ENCODE measurements around the gene FOS. TPM values are rescaled to one million over a fixed set of nuclear protein-coding genes. Genes with fewer than 3 reads are reported as not detected.
"Not testable (repeated sequence)": the region's sequence is repeated elsewhere in the genome, so short reads cannot be mapped to it uniquely, and the experiment has no call there.

The FOS gene
- total RNA-seq, 4 donors from 2014 or later, result 78.0 to 286 (median 179) TPM

GRCh38 chr14:75282555-75283161, 4.0 kb downstream of the FOS start:
- not testable (repeated sequence) for H3K4me3 ChIP-seq, ATAC-seq, H3K27me3 ChIP-seq, H3K9me3 ChIP-seq
- peak; percentile 26 to 54 for TF ChIP-seq POLR2A (IDR thresholded peaks at IDR 0.05)
- TF ChIP-seq POLR2AphosphoS5 (IDR thresholded peaks at IDR 0.05), result peak; percentile 62
- Histone ChIP-seq H3K27ac (peak overlapping the region in 3 of 4 donors; percentile 15 to 97 (median 37)), H3K4me1 (peaks cover 0 to 33% (median 14%) of the 10 kb centered on the region in 3 donors), H3K36me3 (peaks cover 0 to 15% of the 10 kb centered on the region in 2 donors)
- WGBS, 2 donors (ENCODE audit: low coverage in 1 of 2), result 80 to 83% methylated on average over 14 to 17 of the region's 18 CpGs

GRCh38 chr14:75283162-75283832, 4.7 kb downstream of the FOS start:
- H3K36me3 ChIP-seq, result peaks cover 0 to 15% of the 10 kb centered on the region in 2 donors
- no peak overlapping the region for H3K4me3 ChIP-seq
- WGBS, 2 donors (ENCODE audit: low coverage in 1 of 2), result 56 to 68% methylated on average over 11 to 13 of the region's 13 CpGs
- H3K27me3 ChIP-seq, result no peaks in the 10 kb centered on the region
- peak overlapping the region in 3 of 4 donors; percentile 15 to 97 (median 55) for H3K27ac ChIP-seq
- TF ChIP-seq CTCF (IDR thresholded peaks at IDR 0.05), result peak in 1 of 4 experiments; percentile 41
- TF ChIP-seq EP300 (IDR thresholded peaks at IDR 0.05), result no peak
- peak; percentile 41 to 63 for TF ChIP-seq POLR2A (IDR thresholded peaks at IDR 0.05)
- TF ChIP-seq POLR2AphosphoS5 (IDR thresholded peaks at IDR 0.05), result peak; percentile 93
- peaks cover 0 to 29% (median 14%) of the 10 kb centered on the region in 3 donors for H3K4me1 ChIP-seq
- H3K9me3 ChIP-seq, result no peaks in the 10 kb centered on the region
- ATAC-seq, result peak; percentile 17

GRCh38 chr14:75283833-75284563, 5.4 kb downstream of the FOS start:
- TF ChIP-seq POLR2A (IDR thresholded peaks at IDR 0.05), result peak in 1 of 2 donors; percentile 24
- no peak for TF ChIP-seq CTCF (IDR thresholded peaks at IDR 0.05)
- TF ChIP-seq POLR2AphosphoS5 (IDR thresholded peaks at IDR 0.05), result peak; percentile 1
- peak; percentile 23 for ATAC-seq
- peaks cover 0 to 15% of the 10 kb centered on the region in 2 donors for H3K36me3 ChIP-seq
- H3K4me3 ChIP-seq, result no peak overlapping the region
- H3K27ac ChIP-seq, result peak overlapping the region in 3 of 4 donors; percentile 15 to 97 (median 55)
- WGBS, 2 donors (ENCODE audit: low coverage in 1 of 2), result 42 to 49% methylated on average over 3 to 4 of the region's 5 CpGs
- H3K4me1 ChIP-seq, result peaks cover 0 to 26% (median 14%) of the 10 kb centered on the region in 3 donors
- H3K27me3 ChIP-seq, result no peaks in the 10 kb centered on the region
- no peaks in the 10 kb centered on the region for H3K9me3 ChIP-seq

- no peak for ATAC-seq
- H3K9me3 ChIP-seq, result no peaks in the 10 kb centered on the region
- H3K4me1 ChIP-seq, result peaks cover 0 to 13% (median 7%) of the 10 kb centered on the region in 3 donors
- H3K27me3 ChIP-seq, result no peaks in the 10 kb centered on the region
- no peak for TF ChIP-seq POLR2A (IDR thresholded peaks at IDR 0.05)
- TF ChIP-seq EP300 (IDR thresholded peaks at IDR 0.05), result no peak
- no peak for TF ChIP-seq POLR2AphosphoS5 (IDR thresholded peaks at IDR 0.05)
- no peak for TF ChIP-seq CTCF (IDR thresholded peaks at IDR 0.05)
- no peak overlapping the region for H3K27ac ChIP-seq
- H3K36me3 ChIP-seq, result peaks cover 0 to 13% of the 10 kb centered on the region in 2 donors
- no peak overlapping the region for H3K4me3 ChIP-seq
Observed at GRCh38 chr14:75285331-75285730, 6.7 kb downstream of the FOS start.

GRCh38 chr14:75286313-75286712, 7.7 kb downstream of the FOS start:
- Histone ChIP-seq H3K27ac (no peak overlapping the region), H3K9me3 (no peaks in the 10 kb centered on the region), H3K4me1 (peaks cover 0 to 3% (median 0%) of the 10 kb centered on the region in 3 donors), H3K27me3 (no peaks in the 10 kb centered on the region), H3K36me3 (peaks cover 0 to 3% of the 10 kb centered on the region in 2 donors), H3K4me3 (no peak overlapping the region)
- WGBS, 2 donors (ENCODE audit: low coverage in 1 of 2), result 59 to 65% methylated on average over 4 to 5 of the region's 5 CpGs
- ATAC-seq, result no peak
- TF ChIP-seq POLR2AphosphoS5 (IDR thresholded peaks at IDR 0.05) (no peak), EP300 (IDR thresholded peaks at IDR 0.05) (no peak), POLR2A (IDR thresholded peaks at IDR 0.05) (no peak)
